Measurements from ENCODE around the gene FARS2.

The FARS2 gene

DNA sequence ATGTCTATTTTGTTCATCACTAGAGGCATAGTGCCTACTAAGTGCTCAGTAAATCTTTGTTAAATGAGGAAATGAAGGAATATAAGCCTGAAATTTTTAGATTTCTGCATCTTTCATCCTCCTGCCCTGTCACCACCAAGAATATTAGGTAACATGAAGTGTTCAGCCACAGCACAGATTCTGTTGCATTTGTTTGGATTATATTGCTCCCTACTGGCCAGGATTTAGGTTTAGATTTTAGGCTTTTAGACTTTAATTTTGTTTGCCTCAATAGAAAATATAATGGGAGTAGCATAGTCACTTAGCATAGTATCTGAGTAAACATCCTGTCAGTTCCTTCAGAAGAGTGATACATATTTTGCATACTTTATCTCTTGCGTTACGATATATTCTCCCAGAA, 14.2 kb downstream of the FARS2 start:
- H3K4me1 ChIP-seq (ENCODE audit: control insufficient read depth, insufficient read depth, low read length), result no peaks in the 10 kb centered on the region
- ChIA-PET POLR2A (no interaction called here), CTCF (interaction anchor here (0.6 to 1.4 kb wide), 4 partner anchors 9 to 72 kb away, joined by 3 read pairs; no protein-coding TSS in a partner anchor)
- no peak overlapping the region for H3K27ac ChIP-seq (ENCODE audit: extremely low read depth, low read depth, low read length)
- H3K36me3 ChIP-seq (ENCODE audit: control insufficient read depth in 2 of 2, insufficient read depth in 1 of 2, low read length in 2 of 2), result no peaks in the 10 kb centered on the region
- TF ChIP-seq ZNF416 (tag by site-specific recombination; IDR thresholded peaks at IDR 0.05), result no peak
- TF ChIP-seq, protein P1, sequence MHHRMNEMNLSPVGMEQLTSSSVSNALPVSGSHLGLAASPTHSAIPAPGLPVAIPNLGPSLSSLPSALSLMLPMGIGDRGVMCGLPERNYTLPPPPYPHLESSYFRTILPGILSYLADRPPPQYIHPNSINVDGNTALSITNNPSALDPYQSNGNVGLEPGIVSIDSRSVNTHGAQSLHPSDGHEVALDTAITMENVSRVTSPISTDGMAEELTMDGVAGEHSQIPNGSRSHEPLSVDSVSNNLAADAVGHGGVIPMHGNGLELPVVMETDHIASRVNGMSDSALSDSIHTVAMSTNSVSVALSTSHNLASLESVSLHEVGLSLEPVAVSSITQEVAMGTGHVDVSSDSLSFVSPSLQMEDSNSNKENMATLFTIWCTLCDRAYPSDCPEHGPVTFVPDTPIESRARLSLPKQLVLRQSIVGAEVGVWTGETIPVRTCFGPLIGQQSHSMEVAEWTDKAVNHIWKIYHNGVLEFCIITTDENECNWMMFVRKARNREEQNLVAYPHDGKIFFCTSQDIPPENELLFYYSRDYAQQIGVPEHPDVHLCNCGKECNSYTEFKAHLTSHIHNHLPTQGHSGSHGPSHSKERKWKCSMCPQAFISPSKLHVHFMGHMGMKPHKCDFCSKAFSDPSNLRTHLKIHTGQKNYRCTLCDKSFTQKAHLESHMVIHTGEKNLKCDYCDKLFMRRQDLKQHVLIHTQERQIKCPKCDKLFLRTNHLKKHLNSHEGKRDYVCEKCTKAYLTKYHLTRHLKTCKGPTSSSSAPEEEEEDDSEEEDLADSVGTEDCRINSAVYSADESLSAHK (tag by site-specific recombination; IDR thresholded peaks at IDR 0.05), result no peak
- no peak for TF ChIP-seq ZNF248 (tag by site-specific recombination; IDR thresholded peaks at IDR 0.05)
- TF ChIP-seq, protein P2, sequence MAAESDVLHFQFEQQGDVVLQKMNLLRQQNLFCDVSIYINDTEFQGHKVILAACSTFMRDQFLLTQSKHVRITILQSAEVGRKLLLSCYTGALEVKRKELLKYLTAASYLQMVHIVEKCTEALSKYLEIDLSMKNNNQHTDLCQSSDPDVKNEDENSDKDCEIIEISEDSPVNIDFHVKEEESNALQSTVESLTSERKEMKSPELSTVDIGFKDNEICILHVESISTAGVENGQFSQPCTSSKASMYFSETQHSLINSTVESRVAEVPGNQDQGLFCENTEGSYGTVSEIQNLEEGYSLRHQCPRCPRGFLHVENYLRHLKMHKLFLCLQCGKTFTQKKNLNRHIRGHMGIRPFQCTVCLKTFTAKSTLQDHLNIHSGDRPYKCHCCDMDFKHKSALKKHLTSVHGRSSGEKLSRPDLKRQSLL (tag by site-specific recombination; IDR thresholded peaks at IDR 0.05), result no peak
- TF ChIP-seq ZBTB1 (tag by site-specific recombination; IDR thresholded peaks at IDR 0.05), result no peak
- 0 out of 2 replicates have a peak, but pooled peaks have one; percentile 5 for TF ChIP-seq ZNF654 (tag by site-specific recombination; IDR thresholded peaks at IDR 0.05; ENCODE audit: low read depth)
- H3K4me3 ChIP-seq (ENCODE audit: low read depth, low read length), result no peak overlapping the region
- no peaks in the 10 kb centered on the region for H3K9me3 ChIP-seq (ENCODE audit: control insufficient read depth, insufficient read depth, low read depth, low read length)

DNA sequence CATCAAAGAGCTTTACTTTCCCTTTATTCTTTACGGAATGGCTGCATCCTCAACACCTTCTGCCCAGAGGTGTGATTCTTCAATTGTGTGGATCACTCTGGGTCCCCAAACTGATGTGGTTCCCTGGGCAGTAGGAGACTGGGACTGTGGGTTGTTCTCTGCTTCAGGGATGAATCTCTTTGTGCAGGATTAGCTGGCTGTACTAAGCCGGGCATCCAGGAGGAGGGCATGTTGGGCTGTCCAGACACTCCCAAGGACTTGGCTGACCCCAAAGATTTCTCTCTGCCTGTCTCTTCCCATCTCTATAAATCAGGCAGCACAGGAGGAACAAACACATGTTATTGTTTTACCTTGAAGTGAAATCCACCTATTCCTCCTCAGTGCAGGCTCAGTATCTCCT, 15.3 kb downstream of the FARS2 start:
- H3K4me1 ChIP-seq (ENCODE audit: control insufficient read depth, insufficient read depth, low read length), result no peaks in the 10 kb centered on the region
- no peak overlapping the region for H3K27ac ChIP-seq (ENCODE audit: extremely low read depth, low read depth, low read length)
- CTCF ChIA-PET, result interaction anchor here (0.6 to 1.5 kb wide), 4 partner anchors 10 to 220 kb away, joined by 3 to 6 read pairs (median 5); no protein-coding TSS in a partner anchor
- H3K36me3 ChIP-seq (ENCODE audit: control insufficient read depth in 2 of 2, insufficient read depth in 1 of 2, low read length in 2 of 2), result no peaks in the 10 kb centered on the region
- no peaks in the 10 kb centered on the region for H3K9me3 ChIP-seq (ENCODE audit: control insufficient read depth, insufficient read depth, low read depth, low read length)
- POLR2A ChIA-PET, result no interaction called here
- TF ChIP-seq ZNF23 (tag by site-specific recombination; IDR thresholded peaks at IDR 0.05; ENCODE audit: borderline replicate concordance) (no peak), OSR2 (tag by site-specific recombination; IDR thresholded peaks at IDR 0.05) (no peak), GLIS2 (tag by site-specific recombination; IDR thresholded peaks at IDR 0.05) (no peak), ZNF529 (tag by site-specific recombination; IDR thresholded peaks at IDR 0.05; ENCODE audit: insufficient replicate concordance) (no peak), ZNF747 (tag by site-specific recombination; IDR thresholded peaks at IDR 0.05) (no peak), ZSCAN16 (tag by site-specific recombination; IDR thresholded peaks at IDR 0.05) (no peak), ZNF792 (tag by site-specific recombination; IDR thresholded peaks at IDR 0.05) (no peak), IKZF3 (tag by site-specific recombination; IDR thresholded peaks at IDR 0.05) (no peak), ZNF132 (tag by site-specific recombination; IDR thresholded peaks at IDR 0.05; ENCODE audit: borderline replicate concordance) (no peak), ZNF366 (tag by site-specific recombination; conservative IDR thresholded peaks at IDR 0.05) (no peak), ZNF121 (tag by site-specific recombination; IDR thresholded peaks at IDR 0.05) (no peak), ZNF274 (IDR thresholded peaks at IDR 0.05; ENCODE audit: low read length) (no peak), ZNF274 (tag by site-specific recombination; IDR thresholded peaks at IDR 0.05; ENCODE audit: borderline replicate concordance) (no peak)
- TF ChIP-seq, protein P3, sequence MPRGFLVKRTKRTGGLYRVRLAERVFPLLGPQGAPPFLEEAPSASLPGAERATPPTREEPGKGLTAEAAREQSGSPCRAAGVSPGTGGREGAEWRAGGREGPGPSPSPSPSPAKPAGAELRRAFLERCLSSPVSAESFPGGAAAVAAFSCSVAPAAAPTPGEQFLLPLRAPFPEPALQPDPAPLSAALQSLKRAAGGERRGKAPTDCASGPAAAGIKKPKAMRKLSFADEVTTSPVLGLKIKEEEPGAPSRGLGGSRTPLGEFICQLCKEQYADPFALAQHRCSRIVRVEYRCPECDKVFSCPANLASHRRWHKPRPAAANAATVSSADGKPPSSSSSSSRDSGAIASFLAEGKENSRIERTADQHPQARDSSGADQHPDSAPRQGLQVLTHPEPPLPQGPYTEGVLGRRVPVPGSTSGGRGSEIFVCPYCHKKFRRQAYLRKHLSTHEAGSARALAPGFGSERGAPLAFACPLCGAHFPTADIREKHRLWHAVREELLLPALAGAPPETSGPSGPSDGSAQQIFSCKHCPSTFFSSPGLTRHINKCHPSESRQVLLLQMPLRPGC (tag by site-specific recombination; IDR thresholded peaks at IDR 0.05), result no peak
- TF ChIP-seq, protein P4, sequence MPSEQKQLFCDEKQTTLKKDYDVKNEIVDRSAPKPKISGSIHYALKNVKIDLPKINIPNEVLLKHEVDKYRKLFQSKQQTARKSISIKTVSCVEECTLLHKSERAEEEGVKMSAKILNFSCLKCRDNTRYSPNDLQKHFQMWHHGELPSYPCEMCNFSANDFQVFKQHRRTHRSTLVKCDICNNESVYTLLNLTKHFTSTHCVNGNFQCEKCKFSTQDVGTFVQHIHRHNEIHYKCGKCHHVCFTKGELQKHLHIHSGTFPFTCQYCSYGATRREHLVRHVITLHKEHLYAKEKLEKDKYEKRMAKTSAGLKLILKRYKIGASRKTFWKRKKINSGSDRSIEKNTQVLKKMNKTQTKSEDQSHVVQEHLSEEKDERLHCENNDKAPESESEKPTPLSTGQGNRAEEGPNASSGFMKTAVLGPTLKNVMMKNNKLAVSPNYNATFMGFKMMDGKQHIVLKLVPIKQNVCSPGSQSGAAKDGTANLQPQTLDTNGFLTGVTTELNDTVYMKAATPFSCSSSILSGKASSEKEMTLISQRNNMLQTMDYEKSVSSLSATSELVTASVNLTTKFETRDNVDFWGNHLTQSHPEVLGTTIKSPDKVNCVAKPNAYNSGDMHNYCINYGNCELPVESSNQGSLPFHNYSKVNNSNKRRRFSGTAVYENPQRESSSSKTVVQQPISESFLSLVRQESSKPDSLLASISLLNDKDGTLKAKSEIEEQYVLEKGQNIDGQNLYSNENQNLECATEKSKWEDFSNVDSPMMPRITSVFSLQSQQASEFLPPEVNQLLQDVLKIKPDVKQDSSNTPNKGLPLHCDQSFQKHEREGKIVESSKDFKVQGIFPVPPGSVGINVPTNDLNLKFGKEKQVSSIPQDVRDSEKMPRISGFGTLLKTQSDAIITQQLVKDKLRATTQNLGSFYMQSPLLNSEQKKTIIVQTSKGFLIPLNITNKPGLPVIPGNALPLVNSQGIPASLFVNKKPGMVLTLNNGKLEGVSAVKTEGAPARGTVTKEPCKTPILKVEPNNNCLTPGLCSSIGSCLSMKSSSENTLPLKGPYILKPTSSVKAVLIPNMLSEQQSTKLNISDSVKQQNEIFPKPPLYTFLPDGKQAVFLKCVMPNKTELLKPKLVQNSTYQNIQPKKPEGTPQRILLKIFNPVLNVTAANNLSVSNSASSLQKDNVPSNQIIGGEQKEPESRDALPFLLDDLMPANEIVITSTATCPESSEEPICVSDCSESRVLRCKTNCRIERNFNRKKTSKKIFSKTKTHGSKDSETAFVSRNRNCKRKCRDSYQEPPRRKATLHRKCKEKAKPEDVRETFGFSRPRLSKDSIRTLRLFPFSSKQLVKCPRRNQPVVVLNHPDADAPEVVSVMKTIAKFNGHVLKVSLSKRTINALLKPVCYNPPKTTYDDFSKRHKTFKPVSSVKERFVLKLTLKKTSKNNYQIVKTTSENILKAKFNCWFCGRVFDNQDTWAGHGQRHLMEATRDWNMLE (tag by site-specific recombination; conservative IDR thresholded peaks at IDR 0.05; ENCODE audit: low read depth), result no peak
- TF ChIP-seq, protein P5, sequence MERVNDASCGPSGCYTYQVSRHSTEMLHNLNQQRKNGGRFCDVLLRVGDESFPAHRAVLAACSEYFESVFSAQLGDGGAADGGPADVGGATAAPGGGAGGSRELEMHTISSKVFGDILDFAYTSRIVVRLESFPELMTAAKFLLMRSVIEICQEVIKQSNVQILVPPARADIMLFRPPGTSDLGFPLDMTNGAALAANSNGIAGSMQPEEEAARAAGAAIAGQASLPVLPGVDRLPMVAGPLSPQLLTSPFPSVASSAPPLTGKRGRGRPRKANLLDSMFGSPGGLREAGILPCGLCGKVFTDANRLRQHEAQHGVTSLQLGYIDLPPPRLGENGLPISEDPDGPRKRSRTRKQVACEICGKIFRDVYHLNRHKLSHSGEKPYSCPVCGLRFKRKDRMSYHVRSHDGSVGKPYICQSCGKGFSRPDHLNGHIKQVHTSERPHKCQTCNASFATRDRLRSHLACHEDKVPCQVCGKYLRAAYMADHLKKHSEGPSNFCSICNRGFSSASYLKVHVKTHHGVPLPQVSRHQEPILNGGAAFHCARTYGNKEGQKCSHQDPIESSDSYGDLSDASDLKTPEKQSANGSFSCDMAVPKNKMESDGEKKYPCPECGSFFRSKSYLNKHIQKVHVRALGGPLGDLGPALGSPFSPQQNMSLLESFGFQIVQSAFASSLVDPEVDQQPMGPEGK (tag by site-specific recombination; IDR thresholded peaks at IDR 0.05), result no peak
- no peak overlapping the region for H3K4me3 ChIP-seq (ENCODE audit: low read depth, low read length)
